Hepatocyte (in vitro differentiated cells): Measurements from ENCODE around the gene MRPL9. TPM values are rescaled to one million over a fixed set of nuclear protein-coding genes. Genes with fewer than 3 reads are reported as not detected.
"Not testable (repeated sequence)": the region's sequence is repeated elsewhere in the genome, so short reads cannot be mapped to it uniquely, and the experiment has no call there.

Experiments
- DNase-seq: peaks from one replicate; pipeline ENCODE4 v3.0.0-alpha.2; 2016; ENCODE audit warnings: low spot score
- H2AFZ ChIP-seq: fragments of 200-600 bp; sonication (generic); 2 replicates; pipeline ENCODE4 v1.6.0; 2016; ENCODE audit warnings: antibody characterized with exemption, mild to moderate bottlenecking
- H3K27ac ChIP-seq: fragments of 200-600 bp; sonication (generic); 2 replicates; pipeline ENCODE4 v1.5.1; 2016; ENCODE audit warnings: mild to moderate bottlenecking
- H3K27me3 ChIP-seq: fragments of 200-600 bp; sonication (generic); 2 replicates; pipeline ENCODE4 v1.6.1; 2016
- H3K36me3 ChIP-seq: fragments of 200-600 bp; sonication (generic); replicated peaks from 2 replicates; pipeline ENCODE4 v1.5.1; 2016; ENCODE audit warnings: low read depth; ENCODE audit not compliant: insufficient read depth
- H3K4me1 ChIP-seq: fragments of 200-600 bp; sonication (generic); 2 replicates; pipeline ENCODE4 v1.5.1; 2016; ENCODE audit warnings: mild to moderate bottlenecking, moderate library complexity; ENCODE audit not compliant: insufficient read depth
- H3K4me2 ChIP-seq: fragments of 200-600 bp; sonication (generic); 2 replicates; pipeline ENCODE4 v1.6.0; 2016
- H3K4me3 ChIP-seq: fragments of 200-600 bp; sonication (generic); 2 replicates; pipeline ENCODE4 v1.5.1; 2016; ENCODE audit warnings: mild to moderate bottlenecking
- H3K79me2 ChIP-seq: fragments of 200-600 bp; sonication (generic); 2 replicates; pipeline ENCODE4 v1.6.0; 2017; ENCODE audit warnings: mild to moderate bottlenecking
- H3K9me2 ChIP-seq: fragments of 200-600 bp; sonication (generic); replicated peaks from 2 replicates; pipeline ENCODE4 v1.6.0; 2017; ENCODE audit warnings: mild to moderate bottlenecking; ENCODE audit not compliant: insufficient read depth
- H3K9me3 ChIP-seq: fragments of 200-600 bp; sonication (generic); 2 replicates; pipeline ENCODE4 v1.5.1; 2016; ENCODE audit warnings: low read depth, mild to moderate bottlenecking
- H4K20me1 ChIP-seq: fragments of 200-600 bp; sonication (generic); 2 replicates; pipeline ENCODE4 v1.6.0; 2016; ENCODE audit warnings: mild to moderate bottlenecking; ENCODE audit not compliant: insufficient read depth, poor library complexity, severe bottlenecking
- CTCF ChIP-seq: fragments of 200-600 bp; sonication (generic); IDR thresholded peaks from 2 replicates; pipeline ENCODE4 v1.5.1; 2016; ENCODE audit warnings: antibody characterized with exemption, mild to moderate bottlenecking; ENCODE audit not compliant: poor library complexity
- EZH2 ChIP-seq: fragments of 200-600 bp; sonication (generic); IDR thresholded peaks from 2 replicates; pipeline ENCODE4 v1.6.1; 2016; ENCODE audit warnings: antibody characterized with exemption, mild to moderate bottlenecking, borderline replicate concordance
- EZH2phosphoT487 ChIP-seq: fragments of 200-600 bp; sonication (generic); IDR thresholded peaks from one replicate; pipeline ENCODE4 v1.6.1; 2018; ENCODE audit warnings: antibody characterized with exemption, mild to moderate bottlenecking, low read depth, moderate library complexity; ENCODE audit not compliant: unreplicated experiment, severe bottlenecking
- WGBS: methylation state at CpG from one replicate; pipeline ENCODE4 v1.1.6; 2016; ENCODE audit warnings: low lambda C conversion rate; ENCODE audit errors: missing lambda C conversion rate; 5-methylcytosine and 5-hydroxymethylcytosine counted together
- polyA plus RNA-seq: library from polyadenylated mRNA; unstranded; fragments of >200 nt; fragmentation: Nextera tagmentation; extraction: Ambion mirVana; gene quantifications from 2 replicates; pipeline ENCODE4 v1.2.1, GENCODE V29; 2016
- total RNA-seq: library from RNA; depleted of rRNA; stranded (reverse); fragments of >200 nt; gene quantifications from 2 replicates; pipeline ENCODE4 v1.2.3, GENCODE V29; 2014

The MRPL9 gene
- total and polyA plus RNA-seq, 2 experiments from 2014 or later = 50.3 to 72.5 TPM

- Histone ChIP-seq H4K20me1 (no peaks in the 10 kb centered on the region), H3K9me3 (no peaks in the 10 kb centered on the region), H2AFZ (no peak overlapping the region), H3K4me2 (no peak overlapping the region), H3K79me2 (no peaks in the 10 kb centered on the region), H3K4me3 (no peak overlapping the region), H3K9me2 (no peaks in the 10 kb centered on the region), H3K36me3 (no peaks in the 10 kb centered on the region), H3K27ac (no peak overlapping the region), H3K27me3 (peaks cover 3% of the 10 kb centered on the region), H3K4me1 (no peaks in the 10 kb centered on the region)
- no peak for TF ChIP-seq EZH2phosphoT487
- no peak for TF ChIP-seq CTCF
- TF ChIP-seq EZH2 = no peak
- DNase-seq = no peak
- 84% methylated on average over 2 of the region's 2 CpGs for WGBS
Measured at GRCh38 chr1:151783796-151784195, 20.5 kb upstream of the MRPL9 start.

- Histone ChIP-seq H3K27me3 (peaks cover 3% of the 10 kb centered on the region), H3K36me3 (no peaks in the 10 kb centered on the region), H3K4me1 (no peaks in the 10 kb centered on the region), H3K79me2 (no peaks in the 10 kb centered on the region), H3K9me2 (no peaks in the 10 kb centered on the region), H2AFZ (no peak overlapping the region), H3K27ac (no peak overlapping the region), H3K9me3 (no peaks in the 10 kb centered on the region), H4K20me1 (no peaks in the 10 kb centered on the region), H3K4me2 (no peak overlapping the region), H3K4me3 (no peak overlapping the region)
- TF ChIP-seq CTCF (no peak), EZH2 (no peak)
- WGBS = 87% methylated on average over 3 of the region's 3 CpGs
- no peak for DNase-seq
Measured at GRCh38 chr1:151782741-151783140, 19.4 kb upstream of the MRPL9 start.

GRCh38 chr1:151782026-151782425, 18.7 kb upstream of the MRPL9 start:
- not testable (repeated sequence) for H3K27ac ChIP-seq, H3K9me3 ChIP-seq, DNase-seq, H3K4me1 ChIP-seq, H4K20me1 ChIP-seq, H3K27me3 ChIP-seq, H3K9me2 ChIP-seq, H3K4me3 ChIP-seq, H3K79me2 ChIP-seq, H3K36me3 ChIP-seq, H3K4me2 ChIP-seq, H2AFZ ChIP-seq
- WGBS = 80% methylated on average over 5 of the region's 5 CpGs

- H4K20me1 ChIP-seq, H3K9me3 ChIP-seq, DNase-seq, H3K27ac ChIP-seq, H3K4me1 ChIP-seq, H3K79me2 ChIP-seq, H3K36me3 ChIP-seq, H3K4me3 ChIP-seq, H2AFZ ChIP-seq, H3K4me2 ChIP-seq, H3K27me3 ChIP-seq, H3K9me2 ChIP-seq: not testable (repeated sequence)
- 95% methylated on average over 5 of the region's 5 CpGs for WGBS
Measured at GRCh38 chr1:151780736-151781135, 17.4 kb upstream of the MRPL9 start.

- no peak overlapping the region for H3K4me3 ChIP-seq
- no peaks in the 10 kb centered on the region for H3K9me3 ChIP-seq
- H4K20me1 ChIP-seq = no peaks in the 10 kb centered on the region
- no peaks in the 10 kb centered on the region for H3K79me2 ChIP-seq
- H3K4me2 ChIP-seq = no peak overlapping the region
- no peak for TF ChIP-seq CTCF
- no peak for TF ChIP-seq EZH2phosphoT487
- no peak for TF ChIP-seq EZH2
- H3K36me3 ChIP-seq = no peaks in the 10 kb centered on the region
- no peaks in the 10 kb centered on the region for H3K9me2 ChIP-seq
- no peaks in the 10 kb centered on the region for H3K27me3 ChIP-seq
- H2AFZ ChIP-seq = no peak overlapping the region
- no peak overlapping the region for H3K27ac ChIP-seq
- DNase-seq = no peak
- no peaks in the 10 kb centered on the region for H3K4me1 ChIP-seq
- WGBS = 94% methylated on average over 4 of the region's 4 CpGs
Measured at GRCh38 chr1:151779852-151780251, 16.6 kb upstream of the MRPL9 start.
